Raji (cell line): ENCODE data around the gene MAP3K5.

Source experiments
- POLR2A ChIP-seq: IDR thresholded peaks from 2 replicates; pipeline ENCODE4 v1.6.1; 2011; ENCODE audit warnings: low read depth, low read length, control low read depth; ENCODE audit not compliant: insufficient read depth

Gene MAP3K5

GRCh38 chr6:136533487-136533886 is 258.8 kb downstream of the MAP3K5 start:
- TF ChIP-seq POLR2A = no peak

DNA sequence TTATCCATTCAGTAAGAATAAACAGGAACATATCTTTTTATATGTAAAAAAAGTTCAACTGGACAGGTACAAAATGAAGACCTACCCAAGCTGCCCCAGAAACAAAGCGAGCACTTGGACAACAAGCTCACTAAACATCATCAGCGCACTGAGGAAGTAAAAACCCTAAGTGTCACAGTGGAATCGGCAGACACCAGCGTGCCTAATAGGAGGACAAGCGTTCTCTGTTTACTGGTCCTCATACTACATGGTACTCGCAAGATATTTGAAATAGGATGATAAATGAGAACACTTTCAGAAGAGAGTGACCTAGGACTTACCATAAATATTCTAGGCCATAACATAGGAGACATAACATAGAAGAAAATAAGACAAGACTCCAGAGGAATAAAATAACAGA is 260.2 kb downstream of the MAP3K5 start:
- no peak for TF ChIP-seq POLR2A

DNA sequence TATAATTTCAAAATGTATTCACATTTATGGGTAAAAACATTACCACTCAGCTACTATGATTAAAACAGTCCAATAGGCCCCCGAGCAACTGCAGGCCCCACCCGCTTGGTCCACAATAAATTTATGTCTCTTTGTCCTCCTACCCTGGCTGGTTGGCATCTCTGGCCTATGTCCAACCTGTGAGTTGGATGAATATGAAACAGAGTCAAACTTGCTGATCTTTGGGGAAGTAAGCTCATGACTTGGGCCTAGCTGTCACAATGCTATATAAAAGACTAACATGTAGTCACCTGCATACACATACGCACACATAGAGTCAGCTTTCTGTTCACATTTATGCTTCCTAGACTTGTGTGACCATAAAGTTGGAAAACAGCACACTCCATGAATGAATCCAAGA is 262.6 kb downstream of the MAP3K5 start:
- TF ChIP-seq POLR2A = no peak

DNA sequence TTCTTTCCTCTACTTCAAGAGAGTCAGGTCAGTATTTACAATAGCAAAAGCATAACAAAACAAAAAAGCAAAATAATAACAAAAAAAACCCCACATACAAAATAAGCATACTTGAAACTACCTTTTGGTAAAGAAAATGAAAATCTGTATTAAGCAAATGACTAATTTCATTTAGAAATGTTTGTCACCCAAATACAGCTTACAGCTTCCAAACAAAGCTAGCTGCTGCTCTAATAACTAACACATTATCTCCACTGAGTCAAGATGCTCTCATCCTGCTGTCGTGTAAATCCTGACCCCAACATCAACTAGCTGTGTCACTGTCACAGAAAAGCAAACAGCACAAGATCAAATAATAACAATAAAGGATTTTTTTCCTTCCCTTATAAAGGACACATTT is 263.8 kb downstream of the MAP3K5 start:
- no peak for TF ChIP-seq POLR2A

DNA sequence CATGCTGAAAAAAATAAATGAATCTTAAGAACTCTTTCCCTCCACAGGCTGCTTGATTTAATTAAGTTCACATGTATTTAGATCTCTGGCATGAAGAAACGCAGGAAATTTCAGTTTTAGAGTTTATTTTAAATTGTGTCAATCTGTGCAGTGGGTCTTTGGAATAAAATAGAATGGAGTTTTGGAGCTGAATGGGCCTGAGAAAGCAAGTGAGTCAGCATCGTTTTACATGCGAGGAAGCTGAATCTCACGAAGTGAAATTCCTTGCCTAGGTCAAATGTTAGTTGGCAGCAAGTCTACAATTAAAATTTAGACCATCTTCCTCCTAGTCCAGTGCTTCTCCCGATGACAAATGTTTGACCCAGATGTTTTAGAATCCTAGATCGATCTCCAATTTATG is 264.4 kb downstream of the MAP3K5 start:
- no peak for TF ChIP-seq POLR2A

- TF ChIP-seq POLR2A = no peak
These were observed 265.3 kb downstream of the MAP3K5 start for GRCh38 chr6:136526937-136527336.

DNA sequence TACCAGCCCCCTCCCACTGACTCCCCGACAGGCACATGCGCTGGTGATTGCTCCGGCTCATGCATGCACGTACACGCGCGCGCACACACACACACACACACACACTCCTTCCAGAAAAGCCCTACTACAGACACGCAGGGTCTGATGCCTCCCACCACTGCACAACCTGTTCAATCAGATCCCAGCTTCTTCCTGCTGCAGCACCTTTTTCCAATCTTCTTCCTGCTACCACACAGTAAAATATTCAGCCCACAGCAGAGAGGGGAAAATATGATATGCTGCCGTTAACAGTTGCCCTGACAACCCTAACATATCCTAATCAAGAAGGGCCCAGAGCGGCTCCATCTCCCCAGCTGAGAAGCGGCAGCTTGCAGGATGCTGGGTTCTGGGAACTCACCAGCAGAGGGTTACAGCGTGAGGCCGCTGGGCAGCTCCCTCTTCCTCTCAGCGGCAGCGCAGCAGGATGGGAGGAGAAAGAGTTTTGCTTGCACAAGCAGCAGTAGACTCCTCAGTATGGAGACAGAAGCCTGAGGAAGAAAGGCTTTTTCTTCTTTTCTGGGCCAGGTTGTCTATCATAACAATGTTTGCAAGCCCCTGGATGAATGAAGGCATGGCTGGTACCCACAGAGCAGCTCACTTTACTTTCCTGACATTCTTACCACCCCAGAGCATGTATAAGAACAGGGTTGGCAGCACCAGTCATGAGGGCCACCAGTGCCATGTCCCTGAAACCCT is 265.9 kb downstream of the MAP3K5 start:
- TF ChIP-seq POLR2A = no peak

- no peak for TF ChIP-seq POLR2A
These were observed 266.6 kb downstream of the MAP3K5 start for GRCh38 chr6:136525586-136526195.

GRCh38 chr6:136524936-136525413 is 267.3 kb downstream of the MAP3K5 start:
- TF ChIP-seq POLR2A = no peak

DNA sequence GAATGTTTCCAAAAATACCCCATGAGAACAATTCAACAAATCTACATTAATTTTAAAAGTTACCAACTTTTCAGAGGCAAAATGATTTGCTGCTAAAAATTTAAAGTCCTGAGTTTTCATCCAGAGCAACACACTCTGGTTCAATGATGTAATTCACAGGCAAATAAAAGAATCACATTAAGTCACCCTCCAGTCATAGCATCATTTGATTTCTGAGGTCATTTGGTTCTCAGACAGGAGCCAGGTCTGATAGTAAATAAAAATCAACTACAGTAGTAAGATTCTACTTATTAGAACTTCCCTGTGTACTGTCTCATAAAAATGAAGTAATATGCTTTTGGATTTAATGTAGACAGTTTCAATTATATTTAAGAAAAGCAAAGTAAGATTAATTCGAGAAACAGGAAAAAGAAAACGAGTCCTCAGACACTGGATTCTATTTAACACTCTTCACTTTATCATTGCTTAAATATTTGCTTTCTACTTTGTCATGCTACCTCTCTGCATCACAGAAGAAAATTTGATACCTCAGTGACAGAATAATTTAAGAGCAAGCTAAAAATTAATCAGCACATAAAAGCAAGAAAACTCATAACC is 267.8 kb downstream of the MAP3K5 start:
- no peak for TF ChIP-seq POLR2A

DNA sequence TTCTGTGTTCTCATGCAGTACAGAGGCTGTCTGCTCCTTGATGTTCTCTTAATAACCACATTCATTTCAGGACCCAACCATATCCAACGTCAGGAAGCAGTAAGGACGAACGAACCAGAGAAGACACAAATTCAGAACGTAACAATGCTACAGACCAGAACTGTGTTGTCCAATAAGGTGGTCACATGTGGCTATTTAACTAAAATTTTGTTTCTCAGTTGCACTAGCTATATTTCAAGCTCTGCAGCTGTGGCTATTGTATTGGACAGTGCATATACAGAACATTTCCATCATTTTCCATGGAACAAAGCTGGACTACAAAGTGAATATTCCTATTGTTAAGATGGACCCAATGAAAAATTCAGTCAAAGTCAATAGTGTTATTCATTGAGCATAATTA is 269.1 kb downstream of the MAP3K5 start:
- TF ChIP-seq POLR2A = no peak

- TF ChIP-seq POLR2A = no peak
These were observed 269.6 kb downstream of the MAP3K5 start for GRCh38 chr6:136522636-136523035.

DNA sequence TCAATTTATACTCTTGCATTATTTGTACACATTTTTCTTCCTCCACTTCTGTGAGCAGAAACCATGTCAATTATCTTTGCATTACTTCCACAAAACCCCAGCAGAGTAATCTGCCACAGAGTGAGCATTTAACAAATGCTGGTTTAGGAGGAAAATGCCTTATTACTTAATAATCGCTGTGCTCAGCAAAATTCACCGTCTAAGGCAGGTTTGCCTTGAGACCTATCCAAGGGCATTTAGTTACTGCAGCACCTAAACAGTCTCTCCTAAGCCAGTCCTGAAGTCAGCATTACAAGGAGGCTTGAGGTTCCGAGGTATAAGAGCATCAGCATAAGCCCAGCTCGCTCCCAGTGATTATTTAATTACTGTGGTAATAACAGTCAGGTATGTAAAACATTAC is 270.4 kb downstream of the MAP3K5 start:
- no peak for TF ChIP-seq POLR2A

DNA sequence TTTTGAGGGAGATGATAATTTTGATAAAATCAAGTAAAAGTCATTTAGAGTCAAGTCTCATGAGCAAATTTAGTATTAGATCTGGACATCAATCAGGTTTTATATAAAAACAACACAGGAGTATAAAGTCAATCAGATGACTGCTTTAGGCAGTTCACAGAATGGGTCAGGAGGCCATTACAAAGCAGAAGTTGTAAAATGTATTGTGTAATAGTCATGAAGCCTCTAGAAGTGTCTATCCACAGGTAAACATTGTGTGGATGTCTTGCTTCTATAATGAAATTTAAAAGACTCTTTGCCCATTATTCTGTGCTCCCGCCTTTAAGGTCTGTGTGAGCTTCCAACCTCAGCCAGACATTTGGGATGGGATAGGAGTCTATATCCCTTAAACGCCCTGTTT is 270.9 kb downstream of the MAP3K5 start:
- TF ChIP-seq POLR2A = no peak

GRCh38 chr6:136520517-136520916 is 271.8 kb downstream of the MAP3K5 start:
- no peak for TF ChIP-seq POLR2A

- TF ChIP-seq POLR2A = no peak
These were observed 274.7 kb downstream of the MAP3K5 start for GRCh38 chr6:136517582-136517981.
